ES-I3 (cell line): ENCODE data around the gene PPFIBP2.
"Not testable (repeated sequence)": the region's sequence is repeated elsewhere in the genome, so short reads cannot be mapped to it uniquely, and the experiment has no call there.

Experiments
- H3K36me3 ChIP-seq: 2 replicates; pipeline ENCODE4 v1.6.1; 2013; ENCODE audit warnings: mild to moderate bottlenecking, low read length, control low read depth, moderate library complexity; ENCODE audit not compliant: insufficient read depth
- H3K4me1 ChIP-seq: 2 replicates; pipeline ENCODE4 v1.6.1; 2013; ENCODE audit warnings: mild to moderate bottlenecking, control low read depth, low read length; ENCODE audit not compliant: insufficient read depth
- H3K9ac ChIP-seq: 2 replicates; pipeline ENCODE4 v1.6.1; 2013; ENCODE audit warnings: low read depth, mild to moderate bottlenecking, low read length, moderate library complexity
- H3K9me3 ChIP-seq: 2 replicates; pipeline ENCODE4 v1.6.1; 2013; ENCODE audit warnings: mild to moderate bottlenecking, low read length, moderate library complexity; ENCODE audit not compliant: control insufficient read depth, insufficient read depth

The PPFIBP2 gene

GRCh38 chr11:7655253-7656217 lies 141.7 kb downstream of the PPFIBP2 start:
- Histone ChIP-seq H3K36me3 (no peaks in the 10 kb centered on the region), H3K4me1 (no peaks in the 10 kb centered on the region), H3K9me3 (no peaks in the 10 kb centered on the region), H3K9ac (no peak overlapping the region)

DNA sequence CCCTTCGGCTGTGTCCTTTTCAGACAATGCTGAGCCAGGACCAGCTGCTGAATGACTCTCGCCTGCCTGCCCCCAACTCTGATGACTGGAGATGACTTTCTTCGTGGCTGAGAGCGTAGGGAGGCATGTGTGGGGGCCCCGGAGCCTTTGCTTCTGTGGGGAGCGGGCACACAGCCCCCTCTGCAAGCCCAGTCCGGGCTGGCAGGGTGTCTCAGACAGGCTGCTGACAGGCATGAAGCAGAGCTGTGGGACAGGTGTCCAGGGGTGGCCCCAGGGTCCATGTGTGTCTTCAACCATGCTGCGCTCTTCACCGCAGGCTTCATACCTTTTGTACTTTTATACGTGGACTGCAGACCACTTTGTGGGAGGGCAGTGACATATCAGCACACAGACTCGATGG lies 142.9 kb downstream of the PPFIBP2 start:
- Histone ChIP-seq H3K9ac (no peak overlapping the region), H3K36me3 (no peaks in the 10 kb centered on the region), H3K9me3 (no peaks in the 10 kb centered on the region), H3K4me1 (no peaks in the 10 kb centered on the region)

DNA sequence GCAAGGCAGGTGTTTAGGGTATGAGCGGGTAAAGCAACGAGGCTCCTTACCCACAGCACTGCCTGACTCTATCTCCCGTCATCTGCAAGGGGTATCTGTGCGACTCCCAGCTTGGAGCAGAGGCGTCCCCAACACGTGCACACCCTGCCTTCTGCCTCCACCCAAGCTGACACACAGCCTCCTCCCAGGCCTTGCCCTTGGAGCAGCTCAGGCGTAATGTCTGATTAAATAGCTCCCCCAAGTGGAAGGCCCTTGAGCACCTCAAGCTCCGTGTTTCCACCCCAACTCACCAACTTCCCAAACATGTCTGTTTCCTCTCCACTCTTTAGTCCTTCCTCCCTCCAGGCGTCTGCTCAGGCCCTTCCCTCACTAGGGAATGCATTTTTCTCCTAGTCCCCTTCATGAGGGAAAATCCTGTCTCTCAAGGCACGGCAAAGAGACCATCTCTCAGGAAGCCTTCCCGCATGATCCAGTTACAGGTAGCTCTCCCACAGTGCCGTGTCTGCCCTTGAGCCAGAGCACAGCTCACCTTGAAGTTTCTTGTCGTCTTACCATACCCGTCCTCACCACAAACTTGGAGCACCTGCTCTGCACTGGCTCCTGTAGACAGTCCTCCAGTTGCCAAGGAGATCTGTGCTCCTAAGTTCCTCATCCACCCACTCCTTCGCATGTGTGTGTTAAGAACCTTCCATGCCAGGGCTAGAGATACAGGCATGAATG lies 143.7 kb downstream of the PPFIBP2 start:
- no peak overlapping the region for H3K9ac ChIP-seq
- no peaks in the 10 kb centered on the region for H3K4me1 ChIP-seq
- H3K36me3 ChIP-seq: no peaks in the 10 kb centered on the region
- no peaks in the 10 kb centered on the region for H3K9me3 ChIP-seq

DNA sequence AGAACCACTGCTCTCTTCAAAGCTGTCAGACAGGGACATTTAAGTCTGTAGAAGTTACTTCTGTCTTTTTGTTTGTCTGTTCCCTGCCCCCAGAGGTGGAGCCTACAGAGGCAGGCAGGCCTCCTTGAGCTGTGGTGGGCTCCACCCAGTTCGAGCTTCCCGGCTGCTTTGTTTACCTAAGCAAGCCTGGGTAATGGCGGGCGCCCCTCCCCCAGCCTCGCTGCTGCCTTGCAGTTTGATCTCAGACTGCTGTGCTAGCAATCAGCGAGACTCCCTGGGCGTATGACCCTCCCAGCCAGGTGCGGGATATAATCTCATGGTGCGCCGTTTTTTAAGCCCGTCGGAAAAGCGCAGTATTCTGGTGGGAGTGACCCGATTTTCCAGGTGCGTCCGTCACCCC lies 149.7 kb downstream of the PPFIBP2 start:
- peaks cover 12% of the 10 kb centered on the region for H3K36me3 ChIP-seq
- H3K4me1 ChIP-seq, H3K9ac ChIP-seq, H3K9me3 ChIP-seq: not testable (repeated sequence)

DNA sequence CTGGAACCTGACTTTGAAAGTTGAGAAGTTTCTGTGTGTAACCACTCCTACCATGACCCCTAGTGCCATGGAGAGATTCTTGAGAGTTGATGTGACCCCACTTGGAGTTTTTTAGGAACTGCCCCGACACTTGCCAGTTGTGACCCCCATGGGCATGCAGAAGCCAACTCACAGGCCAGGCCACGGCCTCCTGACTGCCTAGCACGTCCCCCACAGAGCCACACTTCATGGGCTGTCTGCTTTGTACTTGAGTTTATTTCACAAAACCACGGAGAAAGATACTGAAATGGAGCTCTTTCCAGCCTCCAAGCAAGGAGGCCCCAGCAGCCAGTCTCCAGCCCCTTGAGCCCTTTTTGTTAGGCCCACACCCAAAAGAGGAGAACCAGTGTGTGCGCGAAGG lies 151.1 kb downstream of the PPFIBP2 start:
- Histone ChIP-seq H3K9me3 (no peaks in the 10 kb centered on the region), H3K9ac (no peak overlapping the region), H3K4me1 (peaks cover 4% of the 10 kb centered on the region; the same call in 1 of the 2 replicates), H3K36me3 (peaks cover 16% of the 10 kb centered on the region)

- H3K9ac ChIP-seq: no peak overlapping the region
- H3K36me3 ChIP-seq: peaks cover 16% of the 10 kb centered on the region
- H3K9me3 ChIP-seq: no peaks in the 10 kb centered on the region
- H3K4me1 ChIP-seq: peaks cover 4% of the 10 kb centered on the region; the same call in 1 of the 2 replicates
These were observed 151.9 kb downstream of the PPFIBP2 start for GRCh38 chr11:7665473-7666291.

- peaks cover 16% of the 10 kb centered on the region for H3K36me3 ChIP-seq
- H3K9me3 ChIP-seq: no peaks in the 10 kb centered on the region
- peaks cover 4% of the 10 kb centered on the region; the same call in 1 of the 2 replicates for H3K4me1 ChIP-seq
- H3K9ac ChIP-seq: no peak overlapping the region
These were observed 152.6 kb downstream of the PPFIBP2 start for GRCh38 chr11:7666292-7666866.

GRCh38 chr11:7667460-7667859 lies 153.7 kb downstream of the PPFIBP2 start:
- Histone ChIP-seq H3K36me3 (peaks cover 16% of the 10 kb centered on the region), H3K9ac (no peak overlapping the region), H3K4me1 (peaks cover 9% of the 10 kb centered on the region; the same call in 1 of the 2 replicates), H3K9me3 (no peaks in the 10 kb centered on the region)

GRCh38 chr11:7668464-7668863 lies 154.7 kb downstream of the PPFIBP2 start:
- H3K9ac ChIP-seq: no peak overlapping the region
- peaks cover 16% of the 10 kb centered on the region for H3K36me3 ChIP-seq
- peaks cover 9% of the 10 kb centered on the region; the same call in 1 of the 2 replicates for H3K4me1 ChIP-seq
- H3K9me3 ChIP-seq: no peaks in the 10 kb centered on the region

DNA sequence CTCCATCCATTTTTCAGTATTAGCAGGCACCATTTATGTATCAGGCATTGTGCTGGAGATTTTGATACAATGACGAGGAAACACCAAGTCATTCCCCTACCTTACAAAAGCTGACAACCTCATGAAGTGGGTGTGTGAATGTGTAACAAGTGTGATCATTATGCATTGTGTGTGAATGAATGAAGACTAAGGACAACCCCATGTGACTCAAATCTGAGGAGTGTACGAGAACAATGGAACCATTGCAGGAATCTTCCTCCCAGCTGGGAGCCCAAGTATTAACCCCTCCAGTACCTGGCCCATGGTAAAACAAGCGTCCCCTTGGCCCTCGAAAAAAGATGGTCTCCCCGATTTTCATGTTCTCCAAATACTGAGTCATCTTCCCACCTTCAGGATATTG lies 155.1 kb downstream of the PPFIBP2 start:
- Histone ChIP-seq H3K36me3 (peaks cover 16% of the 10 kb centered on the region), H3K9me3 (no peaks in the 10 kb centered on the region), H3K4me1 (peaks cover 9% of the 10 kb centered on the region; the same call in 1 of the 2 replicates), H3K9ac (no peak overlapping the region)

GRCh38 chr11:7670641-7671040 lies 156.8 kb downstream of the PPFIBP2 start:
- Histone ChIP-seq H3K9ac (no peak overlapping the region), H3K9me3 (no peaks in the 10 kb centered on the region), H3K36me3 (peaks cover 12% of the 10 kb centered on the region), H3K4me1 (peaks cover 9% of the 10 kb centered on the region; the same call in 1 of the 2 replicates)

GRCh38 chr11:7671347-7672215 lies 157.8 kb downstream of the PPFIBP2 start:
- H3K9ac ChIP-seq: no peak overlapping the region
- no peaks in the 10 kb centered on the region for H3K9me3 ChIP-seq
- H3K4me1 ChIP-seq: peaks cover 9% of the 10 kb centered on the region; the same call in 1 of the 2 replicates
- H3K36me3 ChIP-seq: peaks cover 11% of the 10 kb centered on the region
